OCI-LY3 (cell line): Measurements from ENCODE around the gene FRK.

Source experiments
- H2AFZ ChIP-seq: fragments of 200-600, 300-600 bp; shearing (Covaris generic); 2 replicates; pipeline ENCODE4 v1.6.0; 2014; ENCODE audit warnings: antibody characterized with exemption, low read depth, low read length
- H3K27ac ChIP-seq: fragments of 200-600, 300-600 bp; sonication (generic); 2 replicates; pipeline ENCODE4 v1.5.1; 2014; ENCODE audit warnings: mild to moderate bottlenecking, low read length, moderate library complexity, mixed read lengths
- H3K27me3 ChIP-seq: fragments of 200-600, 300-600 bp; sonication (generic); 2 replicates; pipeline ENCODE4 v1.6.1; 2014; ENCODE audit warnings: low read depth, low read length, mixed read lengths
- H3K36me3 ChIP-seq: fragments of 200-600, 300-600 bp; sonication (generic); replicated peaks from 2 replicates; pipeline ENCODE3; 2014; ENCODE audit warnings: low read depth, low read length, mixed read lengths
- H3K4me1 ChIP-seq: fragments of 300-600, 200-600 bp; sonication (generic); 2 replicates; pipeline ENCODE4 v1.6.1; 2014; ENCODE audit warnings: low read length, mixed read lengths
- H3K4me2 ChIP-seq: fragments of 200-600, 300-600 bp; sonication (generic); 2 replicates; pipeline ENCODE4 v1.6.1; 2014; ENCODE audit warnings: low read length, mixed read lengths
- H3K4me3 ChIP-seq: fragments of 300-600, 200-600 bp; sonication (generic); 2 replicates; pipeline ENCODE4 v1.5.1; 2014; ENCODE audit warnings: antibody characterized with exemption, mild to moderate bottlenecking, low read length, moderate library complexity
- H3K79me2 ChIP-seq: fragments of 300-600, 200-600 bp; shearing (Covaris generic); 2 replicates; pipeline ENCODE4 v1.6.1; 2014; ENCODE audit warnings: mild to moderate bottlenecking, low read length, mixed read lengths
- H3K9ac ChIP-seq: fragments of 300-600, 200-600 bp; shearing (Covaris generic); 2 replicates; pipeline ENCODE4 v1.6.0; 2014; ENCODE audit warnings: mild to moderate bottlenecking, low read length, moderate library complexity
- H3K9me3 ChIP-seq: fragments of 200-600, 300-600 bp; shearing (Covaris generic); 2 replicates; pipeline ENCODE4 v1.6.1; 2014; ENCODE audit warnings: low read length, mixed read lengths; ENCODE audit not compliant: insufficient read depth
- H4K20me1 ChIP-seq: fragments of 200-600, 300-600 bp; sonication (generic); 2 replicates; pipeline ENCODE4 v1.6.1; 2016; ENCODE audit warnings: low read length, mixed read lengths; ENCODE audit not compliant: insufficient read depth
- EZH2phosphoT487 ChIP-seq: fragments of 200-600 bp; shearing (Covaris generic); IDR thresholded peaks from 2 replicates; pipeline ENCODE4 v1.6.1; 2018; ENCODE audit warnings: antibody characterized with exemption, mixed run types, low read depth
- TF ChIP-seq, protein P1 (sequence below): fragments of 200-600, 300-600 bp; sonication (generic); IDR thresholded peaks from 2 replicates; pipeline ENCODE4 v1.5.1; 2014; ENCODE audit warnings: antibody characterized with exemption, low read length, low read depth

Gene FRK

DNA sequence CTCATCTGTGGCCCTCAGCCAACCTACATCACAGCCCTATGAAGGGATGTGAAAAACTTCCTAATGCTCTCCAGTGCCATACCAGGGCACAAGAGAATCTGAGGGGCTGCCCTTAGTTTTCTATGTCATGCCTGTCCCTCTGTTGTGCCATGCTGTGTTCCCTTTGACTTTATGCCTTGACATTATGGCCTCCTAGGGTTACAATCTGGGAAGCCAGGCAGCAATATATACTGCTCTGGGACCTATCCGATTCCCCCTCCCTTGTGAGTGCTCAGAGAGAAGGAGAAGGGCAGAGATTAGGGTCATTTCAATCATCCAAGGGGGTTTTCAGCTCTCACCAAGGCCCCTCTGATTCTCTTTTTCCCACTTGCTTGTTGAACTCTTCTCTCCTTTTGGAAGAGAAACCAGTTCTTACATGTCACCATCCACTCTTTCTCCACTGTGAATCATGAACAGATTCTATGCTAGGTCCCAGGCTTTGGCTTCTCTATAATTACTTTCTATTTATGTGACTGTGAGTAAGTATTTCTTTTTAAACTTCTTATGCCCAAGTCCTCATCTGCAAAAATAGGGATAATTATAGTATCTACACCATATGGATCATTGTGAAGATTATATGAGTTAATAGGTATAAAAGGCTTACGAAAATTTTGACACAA is 14.2 kb upstream of the FRK start:
- H3K4me1 ChIP-seq = 0 out of 2 replicates have a peak, but pooled peaks cover 3% of the 10 kb centered on the region
- no peaks in the 10 kb centered on the region for H3K79me2 ChIP-seq
- H3K4me2 ChIP-seq = no peak overlapping the region
- no peaks in the 10 kb centered on the region for H3K9me3 ChIP-seq
- H3K36me3 ChIP-seq = no peaks in the 10 kb centered on the region
- no peaks in the 10 kb centered on the region for H3K27me3 ChIP-seq
- H3K9ac ChIP-seq = no peak overlapping the region
- no peaks in the 10 kb centered on the region for H4K20me1 ChIP-seq
- no peak for TF ChIP-seq EZH2phosphoT487
- TF ChIP-seq, protein P1, sequence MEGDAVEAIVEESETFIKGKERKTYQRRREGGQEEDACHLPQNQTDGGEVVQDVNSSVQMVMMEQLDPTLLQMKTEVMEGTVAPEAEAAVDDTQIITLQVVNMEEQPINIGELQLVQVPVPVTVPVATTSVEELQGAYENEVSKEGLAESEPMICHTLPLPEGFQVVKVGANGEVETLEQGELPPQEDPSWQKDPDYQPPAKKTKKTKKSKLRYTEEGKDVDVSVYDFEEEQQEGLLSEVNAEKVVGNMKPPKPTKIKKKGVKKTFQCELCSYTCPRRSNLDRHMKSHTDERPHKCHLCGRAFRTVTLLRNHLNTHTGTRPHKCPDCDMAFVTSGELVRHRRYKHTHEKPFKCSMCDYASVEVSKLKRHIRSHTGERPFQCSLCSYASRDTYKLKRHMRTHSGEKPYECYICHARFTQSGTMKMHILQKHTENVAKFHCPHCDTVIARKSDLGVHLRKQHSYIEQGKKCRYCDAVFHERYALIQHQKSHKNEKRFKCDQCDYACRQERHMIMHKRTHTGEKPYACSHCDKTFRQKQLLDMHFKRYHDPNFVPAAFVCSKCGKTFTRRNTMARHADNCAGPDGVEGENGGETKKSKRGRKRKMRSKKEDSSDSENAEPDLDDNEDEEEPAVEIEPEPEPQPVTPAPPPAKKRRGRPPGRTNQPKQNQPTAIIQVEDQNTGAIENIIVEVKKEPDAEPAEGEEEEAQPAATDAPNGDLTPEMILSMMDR = no peak
- H2AFZ ChIP-seq = no peak overlapping the region
- H3K4me3 ChIP-seq = no peak overlapping the region
- H3K27ac ChIP-seq = no peak overlapping the region

- H3K9me3 ChIP-seq = no peaks in the 10 kb centered on the region
- no peaks in the 10 kb centered on the region for H3K79me2 ChIP-seq
- TF ChIP-seq, protein P1 = no peak
- TF ChIP-seq EZH2phosphoT487 = no peak
- no peak overlapping the region for H3K27ac ChIP-seq
- 0 out of 2 replicates have a peak, but pooled peaks cover 3% of the 10 kb centered on the region for H3K4me1 ChIP-seq
- no peaks in the 10 kb centered on the region for H3K36me3 ChIP-seq
- H3K9ac ChIP-seq = no peak overlapping the region
- no peaks in the 10 kb centered on the region for H3K27me3 ChIP-seq
- no peaks in the 10 kb centered on the region for H4K20me1 ChIP-seq
- no peak overlapping the region for H3K4me3 ChIP-seq
- H2AFZ ChIP-seq = no peak overlapping the region
- no peak overlapping the region for H3K4me2 ChIP-seq
These were observed 13.2 kb upstream of the FRK start for GRCh38 chr6:116073765-116074440.

GRCh38 chr6:116072368-116072767 is 11.7 kb upstream of the FRK start:
- Histone ChIP-seq H3K9me3 (no peaks in the 10 kb centered on the region), H3K4me3 (no peak overlapping the region), H2AFZ (no peak overlapping the region), H3K4me1 (0 out of 2 replicates have a peak, but pooled peaks cover 3% of the 10 kb centered on the region), H4K20me1 (no peaks in the 10 kb centered on the region), H3K27ac (no peak overlapping the region), H3K9ac (no peak overlapping the region), H3K27me3 (no peaks in the 10 kb centered on the region), H3K79me2 (no peaks in the 10 kb centered on the region), H3K4me2 (no peak overlapping the region), H3K36me3 (no peaks in the 10 kb centered on the region)
- no peak for TF ChIP-seq EZH2phosphoT487
- TF ChIP-seq, protein P1 = no peak

GRCh38 chr6:116070616-116071389 is 10.1 kb upstream of the FRK start:
- TF ChIP-seq, protein P1 = no peak
- TF ChIP-seq EZH2phosphoT487 = no peak
- H3K9ac ChIP-seq = no peak overlapping the region

More at GRCh38 chr6:116070616-116071389, 10.1 kb upstream of the FRK start:
- Histone ChIP-seq H3K79me2 (no peaks in the 10 kb centered on the region), H3K4me2 (no peak overlapping the region), H3K36me3 (no peaks in the 10 kb centered on the region), H3K27me3 (no peaks in the 10 kb centered on the region), H3K9me3 (no peaks in the 10 kb centered on the region), H4K20me1 (no peaks in the 10 kb centered on the region), H2AFZ (no peak overlapping the region), H3K27ac (no peak overlapping the region), H3K4me1 (0 out of 2 replicates have a peak, but pooled peaks cover 3% of the 10 kb centered on the region), H3K4me3 (no peak overlapping the region)
